ENCODE measurements around the gene AATK. TPM values are rescaled to one million over a fixed set of nuclear protein-coding genes. Genes with fewer than 3 reads are reported as not detected.

AATK gene
- total and polyA plus RNA-seq, 10 of the 15 experiments (the other 5 are each of a cell fraction or from before 2014, with no cell fraction given), result 0.04 TPM; not detected in 9

DNA sequence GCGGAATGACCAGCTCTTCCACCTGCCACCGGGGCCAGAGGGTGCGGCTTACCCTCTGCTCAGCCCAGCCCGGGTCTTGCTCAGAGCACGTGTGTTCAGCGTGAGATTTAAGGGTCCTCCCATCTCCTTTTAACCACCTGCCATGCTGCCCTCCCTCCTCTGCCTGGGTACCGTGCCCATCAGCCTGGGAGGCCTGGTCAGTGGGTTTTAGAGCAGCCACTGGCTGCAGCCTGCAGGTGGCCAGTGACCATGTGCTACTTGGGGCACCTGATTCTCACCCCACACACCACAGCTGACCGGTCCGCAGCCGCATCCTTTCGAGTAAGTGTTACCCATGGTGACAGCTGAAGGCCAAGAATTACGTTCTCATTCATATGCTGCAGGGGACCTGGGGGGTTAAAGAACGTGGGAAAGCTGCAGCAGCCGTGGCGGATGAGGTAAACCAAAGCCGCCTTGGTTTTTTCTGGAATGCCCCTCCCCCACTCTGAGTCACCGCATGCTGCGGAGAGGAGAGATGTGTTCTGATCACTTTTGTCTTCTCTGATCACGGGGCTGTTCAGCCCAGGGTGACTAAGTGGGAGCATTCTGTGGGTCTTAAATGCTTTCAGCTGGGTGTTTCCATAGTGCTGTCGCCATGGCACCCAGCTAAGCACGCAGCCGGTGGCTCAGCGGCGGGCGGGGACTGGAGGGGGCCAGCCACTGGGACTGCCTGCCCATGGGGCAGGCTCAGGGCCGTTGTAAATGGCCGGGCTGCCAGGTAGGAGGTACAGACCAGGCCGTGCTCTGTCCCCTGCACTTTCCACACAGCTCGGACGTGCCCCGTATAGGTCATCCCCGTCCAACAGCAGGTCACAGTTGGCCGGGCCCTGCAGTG is 71.3 kb downstream of the AATK start (continued):
- TF ChIP-seq, protein P1, sequence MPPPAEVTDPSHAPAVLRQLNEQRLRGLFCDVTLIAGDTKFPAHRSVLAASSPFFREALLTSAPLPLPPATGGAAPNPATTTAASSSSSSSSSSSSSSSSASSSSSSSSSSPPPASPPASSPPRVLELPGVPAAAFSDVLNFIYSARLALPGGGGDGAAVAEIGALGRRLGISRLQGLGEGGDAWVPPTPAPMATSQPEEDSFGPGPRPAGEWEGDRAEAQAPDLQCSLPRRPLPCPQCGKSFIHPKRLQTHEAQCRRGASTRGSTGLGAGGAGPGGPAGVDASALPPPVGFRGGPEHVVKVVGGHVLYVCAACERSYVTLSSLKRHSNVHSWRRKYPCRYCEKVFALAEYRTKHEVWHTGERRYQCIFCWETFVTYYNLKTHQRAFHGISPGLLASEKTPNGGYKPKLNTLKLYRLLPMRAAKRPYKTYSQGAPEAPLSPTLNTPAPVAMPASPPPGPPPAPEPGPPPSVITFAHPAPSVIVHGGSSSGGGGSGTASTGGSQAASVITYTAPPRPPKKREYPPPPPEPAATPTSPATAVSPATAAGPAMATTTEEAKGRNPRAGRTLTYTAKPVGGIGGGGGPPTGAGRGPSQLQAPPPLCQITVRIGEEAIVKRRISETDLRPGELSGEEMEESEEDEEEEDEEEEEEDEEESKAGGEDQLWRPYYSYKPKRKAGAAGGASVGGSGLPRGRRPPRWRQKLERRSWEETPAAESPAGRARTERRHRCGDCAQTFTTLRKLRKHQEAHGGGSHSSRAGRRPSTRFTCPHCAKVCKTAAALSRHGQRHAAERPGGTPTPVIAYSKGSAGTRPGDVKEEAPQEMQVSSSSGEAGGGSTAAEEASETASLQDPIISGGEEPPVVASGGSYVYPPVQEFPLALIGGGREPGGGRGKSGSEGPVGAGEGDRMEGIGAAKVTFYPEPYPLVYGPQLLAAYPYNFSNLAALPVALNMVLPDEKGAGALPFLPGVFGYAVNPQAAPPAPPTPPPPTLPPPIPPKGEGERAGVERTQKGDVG (CRISPR knock-in tag; IDR thresholded peaks at IDR 0.05), result no peak
- TF ChIP-seq, protein P2, sequence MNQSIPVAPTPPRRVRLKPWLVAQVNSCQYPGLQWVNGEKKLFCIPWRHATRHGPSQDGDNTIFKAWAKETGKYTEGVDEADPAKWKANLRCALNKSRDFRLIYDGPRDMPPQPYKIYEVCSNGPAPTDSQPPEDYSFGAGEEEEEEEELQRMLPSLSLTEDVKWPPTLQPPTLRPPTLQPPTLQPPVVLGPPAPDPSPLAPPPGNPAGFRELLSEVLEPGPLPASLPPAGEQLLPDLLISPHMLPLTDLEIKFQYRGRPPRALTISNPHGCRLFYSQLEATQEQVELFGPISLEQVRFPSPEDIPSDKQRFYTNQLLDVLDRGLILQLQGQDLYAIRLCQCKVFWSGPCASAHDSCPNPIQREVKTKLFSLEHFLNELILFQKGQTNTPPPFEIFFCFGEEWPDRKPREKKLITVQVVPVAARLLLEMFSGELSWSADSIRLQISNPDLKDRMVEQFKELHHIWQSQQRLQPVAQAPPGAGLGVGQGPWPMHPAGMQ (IDR thresholded peaks at IDR 0.05; ENCODE audit: borderline replicate concordance), result no peak
- no peak for TF ChIP-seq HDGF (IDR thresholded peaks at IDR 0.05)
- TF ChIP-seq ESRRA (IDR thresholded peaks at IDR 0.05; ENCODE audit: low read length), result no peak
- TF ChIP-seq ZBED1 (IDR thresholded peaks at IDR 0.05; ENCODE audit: borderline replicate concordance), result no peak
- no peak for TF ChIP-seq MTA3 (IDR thresholded peaks at IDR 0.05; ENCODE audit: borderline replicate concordance, low read length)
- no peak for TF ChIP-seq NR2C2 (IDR thresholded peaks at IDR 0.05; ENCODE audit: borderline replicate concordance, control insufficient read depth, insufficient read length, low read depth)
- peak; percentile 75 for TF ChIP-seq NR2F1 (conservative IDR thresholded peaks at IDR 0.05)
- no peak for TF ChIP-seq KAT2A (conservative IDR thresholded peaks at IDR 0.05; ENCODE audit: control insufficient read depth, low read depth, low read length)
- TF ChIP-seq TCF12 (IDR thresholded peaks at IDR 0.05; ENCODE audit: low read depth, low read length), result 0 out of 2 replicates have a peak, but pooled peaks have one; percentile 16
- peak; percentile 51 to 55; a peak in 2 of 4 replicates for TF ChIP-seq IKZF2 (IDR thresholded peaks at IDR 0.05)
- TF ChIP-seq ZNF24 (IDR thresholded peaks at IDR 0.05), result no peak
- TF ChIP-seq RCOR1 (conservative IDR thresholded peaks at IDR 0.05; ENCODE audit: low read depth, low read length), result no peak
- TF ChIP-seq CHD2 (IDR thresholded peaks at IDR 0.05; ENCODE audit: borderline replicate concordance, low read depth, low read length), result peak; percentile 68; the same call in 1 of the 2 replicates
- no peak for TF ChIP-seq GABPA (IDR thresholded peaks at IDR 0.05; ENCODE audit: low read depth)
- TF ChIP-seq SREBF2 (IDR thresholded peaks at IDR 0.05; ENCODE audit: low read length), result no peak
- no peak for TF ChIP-seq ZZZ3 (IDR thresholded peaks at IDR 0.05; ENCODE audit: control insufficient read depth, insufficient read length, low read depth)
- no peak for TF ChIP-seq CEBPB (IDR thresholded peaks at IDR 0.05; ENCODE audit: borderline replicate concordance in 1 of 2, low read depth in 2 of 2, low read length in 2 of 2)
- TF ChIP-seq, protein P3, sequence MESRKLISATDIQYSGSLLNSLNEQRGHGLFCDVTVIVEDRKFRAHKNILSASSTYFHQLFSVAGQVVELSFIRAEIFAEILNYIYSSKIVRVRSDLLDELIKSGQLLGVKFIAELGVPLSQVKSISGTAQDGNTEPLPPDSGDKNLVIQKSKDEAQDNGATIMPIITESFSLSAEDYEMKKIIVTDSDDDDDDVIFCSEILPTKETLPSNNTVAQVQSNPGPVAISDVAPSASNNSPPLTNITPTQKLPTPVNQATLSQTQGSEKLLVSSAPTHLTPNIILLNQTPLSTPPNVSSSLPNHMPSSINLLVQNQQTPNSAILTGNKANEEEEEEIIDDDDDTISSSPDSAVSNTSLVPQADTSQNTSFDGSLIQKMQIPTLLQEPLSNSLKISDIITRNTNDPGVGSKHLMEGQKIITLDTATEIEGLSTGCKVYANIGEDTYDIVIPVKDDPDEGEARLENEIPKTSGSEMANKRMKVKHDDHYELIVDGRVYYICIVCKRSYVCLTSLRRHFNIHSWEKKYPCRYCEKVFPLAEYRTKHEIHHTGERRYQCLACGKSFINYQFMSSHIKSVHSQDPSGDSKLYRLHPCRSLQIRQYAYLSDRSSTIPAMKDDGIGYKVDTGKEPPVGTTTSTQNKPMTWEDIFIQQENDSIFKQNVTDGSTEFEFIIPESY (IDR thresholded peaks at IDR 0.05), result no peak
- no peak for TF ChIP-seq EGR1 (IDR thresholded peaks at IDR 0.05; ENCODE audit: borderline replicate concordance in 1 of 2, low read depth in 2 of 2, low read length in 2 of 2)

Measured in GM12878 (cell line).